ENCODE results near the gene CNTNAP2. TPM values are rescaled to one million over a fixed set of nuclear protein-coding genes. Genes with fewer than 3 reads are reported as not detected.

Gene CNTNAP2
- total and polyA plus RNA-seq, 11 donors, result 0.01 to 2.6 (median 0.31) TPM; not detected in 3

GRCh38 chr7:147405621-147406020 lies 1289.0 kb downstream of the CNTNAP2 start:
- intact Hi-C loops (cut with DNase I), result no loop called here
- Histone ChIP-seq H3K4me1 (no peaks in the 10 kb centered on the region), H3K27ac (no peak overlapping the region), H3K27me3 (no peaks in the 10 kb centered on the region), H3K36me3 (no peaks in the 10 kb centered on the region), H3K9me3 (no peaks in the 10 kb centered on the region), H3K4me3 (no peak overlapping the region)
- ATAC-seq, result no peak
- no peak for DNase-seq
- WGBS, 4 donors, result 76 to 81% (median 78%) methylated on average over 4 of the region's 4 CpGs
- TF ChIP-seq POLR2A (IDR thresholded peaks at IDR 0.05), result no peak
- no peak for TF ChIP-seq CTCF (IDR thresholded peaks at IDR 0.05)

GRCh38 chr7:147406521-147407135 lies 1290.0 kb downstream of the CNTNAP2 start:
- ATAC-seq, result no peak
- intact Hi-C loops (cut with DNase I), result no loop called here
- H3K4me3 ChIP-seq, result no peak overlapping the region
- no peak for DNase-seq
- H3K4me1 ChIP-seq, result no peaks in the 10 kb centered on the region
- TF ChIP-seq CTCF (IDR thresholded peaks at IDR 0.05) (no peak), POLR2A (IDR thresholded peaks at IDR 0.05) (no peak)
- no peaks in the 10 kb centered on the region for H3K27me3 ChIP-seq
- H3K36me3 ChIP-seq, result no peaks in the 10 kb centered on the region
- WGBS, 4 donors, result 18 to 70% (median 42%) methylated on average over 3 of the region's 3 CpGs
- no peak overlapping the region for H3K27ac ChIP-seq
- H3K9me3 ChIP-seq, result no peaks in the 10 kb centered on the region

- intact Hi-C loops (cut with DNase I), result no loop called here
- Histone ChIP-seq H3K9me3 (peaks cover 0 to 6% (median 0%) of the 10 kb centered on the region in 12 donors), H3K36me3 (no peaks in the 10 kb centered on the region), H3K27ac (no peak overlapping the region), H3K4me1 (no peaks in the 10 kb centered on the region), H3K27me3 (no peaks in the 10 kb centered on the region), H3K4me3 (no peak overlapping the region)
- DNase-seq (no peak), ATAC-seq (no peak)
- TF ChIP-seq POLR2A (IDR thresholded peaks at IDR 0.05), result no peak
- no peak for TF ChIP-seq CTCF (IDR thresholded peaks at IDR 0.05)
These were observed 1294.5 kb downstream of the CNTNAP2 start for GRCh38 chr7:147411096-147411495.

GRCh38 chr7:147412109-147412508 lies 1295.5 kb downstream of the CNTNAP2 start:
- ATAC-seq (no peak), DNase-seq (no peak)
- intact Hi-C loops (cut with DNase I), result no loop called here
- WGBS, 4 donors, result 38 to 55% (median 48%) methylated on average over 2 of the region's 2 CpGs
- no peak overlapping the region for H3K4me3 ChIP-seq
- peaks cover 0 to 11% (median 0%) of the 10 kb centered on the region in 12 donors for H3K9me3 ChIP-seq
- no peaks in the 10 kb centered on the region for H3K36me3 ChIP-seq
- TF ChIP-seq CTCF (IDR thresholded peaks at IDR 0.05) (no peak), POLR2A (IDR thresholded peaks at IDR 0.05) (no peak)
- no peaks in the 10 kb centered on the region for H3K27me3 ChIP-seq
- H3K27ac ChIP-seq, result peak overlapping the region in 1 of 12 donors; percentile 22
- H3K4me1 ChIP-seq, result no peaks in the 10 kb centered on the region

Data from heart left ventricle (tissue), 16 donors.